Measurements from ENCODE around the gene RPL13.

GRCh38 chr16:89562939-89563338 lies 2.5 kb downstream of the RPL13 start:
- TF ChIP-seq CTCF (conservative IDR thresholded peaks at IDR 0.05 in 1 of 2, IDR thresholded peaks at IDR 0.05 in 1 of 2; ENCODE audit: low read depth in 1 of 2, low read length in 2 of 2), result no peak
- no peak for TF ChIP-seq EZH2 (IDR thresholded peaks at IDR 0.05; ENCODE audit: low read length, missing control alignments)

Data from fibroblast of lung (primary cell).